H9 (cell line): Measurements from ENCODE around the gene CCDC138. TPM values are rescaled to one million over a fixed set of nuclear protein-coding genes. Genes with fewer than 3 reads are reported as not detected.

ENCODE experiments used
- DNase-seq: peaks from one replicate; pipeline ENCODE4 v3.0.0-alpha.2; 2017
- H2AFZ ChIP-seq: one replicate; pipeline ENCODE4 v1.6.1; 2013; ENCODE audit warnings: mild to moderate bottlenecking, low read length, control low read depth, moderate library complexity
- H2AK5ac ChIP-seq: 2 replicates; pipeline ENCODE4 v1.6.1; 2013; ENCODE audit warnings: low read length, control low read depth, mixed read lengths; ENCODE audit not compliant: insufficient read length
- H2BK120ac ChIP-seq: one replicate; pipeline ENCODE4 v1.6.1; 2013; ENCODE audit warnings: low read depth, mild to moderate bottlenecking, low read length, control low read depth, inconsistent platforms; ENCODE audit not compliant: poor library complexity, severe bottlenecking
- H2BK12ac ChIP-seq: 2 replicates; pipeline ENCODE4 v1.6.1; 2013; ENCODE audit warnings: low read length, control low read depth, mixed read lengths, low read depth; ENCODE audit not compliant: insufficient read length
- H2BK15ac ChIP-seq: 2 replicates; pipeline ENCODE4 v1.6.1; 2013; ENCODE audit warnings: low read depth, low read length, control low read depth
- H2BK20ac ChIP-seq: one replicate; pipeline ENCODE4 v1.6.1; 2013; ENCODE audit warnings: low read depth, mild to moderate bottlenecking, low read length, control low read depth, inconsistent platforms; ENCODE audit not compliant: poor library complexity, severe bottlenecking
- H2BK5ac ChIP-seq: 2 replicates; pipeline ENCODE4 v1.6.1; 2013; ENCODE audit warnings: low read length, control low read depth, mixed read lengths; ENCODE audit not compliant: insufficient read length
- H3K14ac ChIP-seq: 2 replicates; pipeline ENCODE4 v1.6.1; 2013; ENCODE audit warnings: low read length, control low read depth; ENCODE audit not compliant: insufficient read depth
- H3K18ac ChIP-seq: 2 replicates; pipeline ENCODE4 v1.6.1; 2013; ENCODE audit warnings: low read depth, mild to moderate bottlenecking, mixed read lengths, low read length, control low read depth; ENCODE audit not compliant: insufficient read length
- H3K23ac ChIP-seq: 2 replicates; pipeline ENCODE4 v1.6.1; 2013; ENCODE audit warnings: low read length, control low read depth, mixed read lengths, low read depth; ENCODE audit not compliant: insufficient read length
- H3K23me2 ChIP-seq: 2 replicates; pipeline ENCODE4 v1.6.1; 2013; ENCODE audit warnings: low read depth, mild to moderate bottlenecking, mixed read lengths, low read length, control low read depth; ENCODE audit not compliant: insufficient read length, poor library complexity, severe bottlenecking
- H3K27ac ChIP-seq: 2 replicates; pipeline ENCODE4 v1.5.1; 2013; ENCODE audit warnings: low read length, control low read depth, mixed read lengths, low read depth; ENCODE audit not compliant: insufficient read length
- H3K27me3 ChIP-seq: 2 replicates; pipeline ENCODE4 v1.6.1; 2013; ENCODE audit warnings: low read length, control low read depth, inconsistent platforms; ENCODE audit not compliant: insufficient read depth
- H3K4ac ChIP-seq: 2 replicates; pipeline ENCODE4 v1.6.1; 2013; ENCODE audit warnings: low read depth, mild to moderate bottlenecking, control low read depth, inconsistent platforms, low read length, moderate library complexity
- H3K4me1 ChIP-seq: 2 replicates; pipeline ENCODE4 v1.6.1; 2013; ENCODE audit warnings: low read length, control low read depth, inconsistent platforms; ENCODE audit not compliant: insufficient read depth
- H3K4me2 ChIP-seq: 2 replicates; pipeline ENCODE4 v1.6.1; 2013; ENCODE audit warnings: low read length, control low read depth, mixed read lengths; ENCODE audit not compliant: insufficient read length, insufficient read depth
- H3K56ac ChIP-seq: 2 replicates; pipeline ENCODE4 v1.6.1; 2013; ENCODE audit warnings: low read depth, mild to moderate bottlenecking, mixed read lengths, low read length, control low read depth; ENCODE audit not compliant: insufficient read length
- H3K79me1 ChIP-seq: 2 replicates; pipeline ENCODE4 v1.6.1; 2013; ENCODE audit warnings: low read depth, mild to moderate bottlenecking, moderate library complexity, low read length, control low read depth, inconsistent platforms; ENCODE audit not compliant: insufficient read depth, poor library complexity, severe bottlenecking
- H3K79me2 ChIP-seq: 2 replicates; pipeline ENCODE4 v1.6.1; 2013; ENCODE audit warnings: low read length, control low read depth, inconsistent platforms; ENCODE audit not compliant: insufficient read depth
- H3K9ac ChIP-seq: 2 replicates; pipeline ENCODE4 v1.6.1; 2013; ENCODE audit warnings: low read length, control low read depth, mixed read lengths; ENCODE audit not compliant: insufficient read length; ENCODE audit errors: extremely low read depth
- H3K9me3 ChIP-seq: one replicate; pipeline ENCODE4 v1.6.1; 2013; ENCODE audit warnings: low read depth, low read length, inconsistent platforms; ENCODE audit not compliant: control insufficient read depth
- H3T11ph ChIP-seq: one replicate; pipeline ENCODE4 v1.6.1; 2013; ENCODE audit warnings: mild to moderate bottlenecking, low read length, control low read depth, inconsistent platforms
- H4K20me1 ChIP-seq: one replicate; pipeline ENCODE4 v1.6.1; 2013; ENCODE audit not compliant: control insufficient read depth, insufficient read length, insufficient read depth
- H4K5ac ChIP-seq: 2 replicates; pipeline ENCODE4 v1.6.1; 2013; ENCODE audit warnings: low read depth, mild to moderate bottlenecking, mixed read lengths, low read length, control low read depth; ENCODE audit not compliant: insufficient read length
- H4K8ac ChIP-seq: replicated peaks from 2 replicates; pipeline ENCODE4 v1.6.1; 2013; ENCODE audit warnings: low read length, control low read depth, mixed read lengths, low read depth; ENCODE audit not compliant: insufficient read length
- H4K91ac ChIP-seq: 2 replicates; pipeline ENCODE4 v1.6.1; 2013; ENCODE audit warnings: low read depth, mild to moderate bottlenecking, moderate library complexity, mixed read lengths, low read length, control low read depth; ENCODE audit not compliant: insufficient read length
- H3K27ac Mint-ChIP-seq, 3 experiments: 2 replicates in 2 of 3; 3 replicates in 1 of 3; pipeline ENCODE4 v1.8.0; 2020 to 2021; ENCODE audit warnings: mixed read lengths in 3 of 3, mild to moderate bottlenecking in 1 of 3, moderate library complexity in 1 of 3
- H3K27me3 Mint-ChIP-seq: 2 replicates; pipeline ENCODE4 v1.8.0; 2021; ENCODE audit warnings: low read depth, mild to moderate bottlenecking, moderate library complexity, mixed read lengths
- H3K36me3 Mint-ChIP-seq, 3 experiments: 2 replicates in 2 of 3; 3 replicates in 1 of 3; pipeline ENCODE4 v1.8.0; 2020 to 2021; ENCODE audit warnings: low read depth in 3 of 3, mixed read lengths in 3 of 3; ENCODE audit not compliant: insufficient read depth in 1 of 3
- H3K4me1 Mint-ChIP-seq, 2 experiments: 2 replicates each; pipeline ENCODE4 v1.8.0; 2020; ENCODE audit warnings: mixed read lengths in 2 of 2
- H3K4me3 Mint-ChIP-seq, 2 experiments: 2 replicates in 1 of 2; 3 replicates in 1 of 2; pipeline ENCODE4 v1.8.0; 2020 to 2021; ENCODE audit warnings: mild to moderate bottlenecking in 2 of 2, mixed read lengths in 2 of 2, moderate library complexity in 1 of 2
- H3K9me3 Mint-ChIP-seq, 2 experiments: 2 replicates in 1 of 2; 3 replicates in 1 of 2; pipeline ENCODE4 v1.8.0; 2020; ENCODE audit warnings: mild to moderate bottlenecking in 2 of 2, mixed read lengths in 2 of 2, moderate library complexity in 1 of 2
- CTCF ChIP-seq: fragments of 200-600 bp; sonication (generic); conservative IDR thresholded peaks from 3 replicates; pipeline ENCODE4 v1.8.0; 2021; ENCODE audit warnings: antibody characterized with exemption, mild to moderate bottlenecking
- WGBS: extraction: QIAGEN DNeasy Blood & Tissue Kit; methylation state at CpG from one replicate; pipeline ENCODE4 v1.1.7; 2013; ENCODE audit warnings: missing lambda C conversion rate, low lambda C conversion rate, mixed read lengths; ENCODE audit not compliant: insufficient read length; ENCODE audit errors: extremely low coverage; 5-methylcytosine and 5-hydroxymethylcytosine counted together
- total RNA-seq: library from RNA; stranded (reverse); gene quantifications from 2 replicates; pipeline ENCODE4 v1.2.1, GENCODE V29; 2021

The CCDC138 gene
- total RNA-seq, 1 experiment from 2014 or later = 32.7 TPM

GRCh38 chr2:108917526-108917925 lies 131.0 kb downstream of the CCDC138 start:
- H4K20me1 ChIP-seq = no peaks in the 10 kb centered on the region
- no peak overlapping the region for H3K9ac ChIP-seq
- no peak overlapping the region for H3K4me2 ChIP-seq
- Mint-ChIP-seq H3K4me3 (no peak overlapping the region), H3K27me3 (peaks cover 1% of the 10 kb centered on the region; the same call in 1 of the 2 replicates), H3K36me3 (no peaks in the 10 kb centered on the region), H3K9me3 (no peaks in the 10 kb centered on the region), H3K4me1 (peaks cover 2 to 18% of the 10 kb centered on the region in 2 experiments; a peak in 3 of 4 replicates), H3K27ac (no peak overlapping the region)
- H3K9me3 ChIP-seq = no peaks in the 10 kb centered on the region
- no peak overlapping the region for H3K4ac ChIP-seq
- H4K5ac ChIP-seq = no peak overlapping the region
- H3K18ac ChIP-seq = no peak overlapping the region
- no peak overlapping the region for H2BK5ac ChIP-seq
- H2BK120ac ChIP-seq = no peak overlapping the region
- WGBS = no CpG with 5 or more reads among the region's 5 CpGs
- H4K91ac ChIP-seq = no peak overlapping the region
- no peak overlapping the region for H2AK5ac ChIP-seq
- H3T11ph ChIP-seq = no peak overlapping the region
- H2AFZ ChIP-seq = no peak overlapping the region
- H3K4me1 ChIP-seq = no peaks in the 10 kb centered on the region
- H4K8ac ChIP-seq = no peak overlapping the region
- peak; percentile 3 for DNase-seq
- H3K23ac ChIP-seq = no peak overlapping the region
- no peaks in the 10 kb centered on the region for H3K27me3 ChIP-seq
- no peaks in the 10 kb centered on the region for H3K79me2 ChIP-seq
- no peaks in the 10 kb centered on the region for H3K23me2 ChIP-seq
- no peak overlapping the region for H2BK12ac ChIP-seq
- H2BK15ac ChIP-seq = no peak overlapping the region
- no peak overlapping the region for H3K27ac ChIP-seq
- H3K56ac ChIP-seq = no peak overlapping the region
- H3K14ac ChIP-seq = no peak overlapping the region
- TF ChIP-seq CTCF = no peak
- H3K79me1 ChIP-seq = no peaks in the 10 kb centered on the region
- no peak overlapping the region for H2BK20ac ChIP-seq
